Stimulated activated CD8-positive, alpha-beta memory T cell treated with anti-CD3 and anti-CD28 coated beads, Interleukin-2, amount 100 ng/mL, for 1 hour (primary cell): ENCODE results near the gene NTN1.
"Not testable (repeated sequence)": the region's sequence is repeated elsewhere in the genome, so short reads cannot be mapped to it uniquely, and the experiment has no call there.

Source experiments
- DNase-seq, 2 donors: peaks; one replicate each; pipeline ENCODE4 v3.0.0-alpha.2; 2020; ENCODE audit warnings: low read depth in 2 of 2

NTN1 gene

DNA sequence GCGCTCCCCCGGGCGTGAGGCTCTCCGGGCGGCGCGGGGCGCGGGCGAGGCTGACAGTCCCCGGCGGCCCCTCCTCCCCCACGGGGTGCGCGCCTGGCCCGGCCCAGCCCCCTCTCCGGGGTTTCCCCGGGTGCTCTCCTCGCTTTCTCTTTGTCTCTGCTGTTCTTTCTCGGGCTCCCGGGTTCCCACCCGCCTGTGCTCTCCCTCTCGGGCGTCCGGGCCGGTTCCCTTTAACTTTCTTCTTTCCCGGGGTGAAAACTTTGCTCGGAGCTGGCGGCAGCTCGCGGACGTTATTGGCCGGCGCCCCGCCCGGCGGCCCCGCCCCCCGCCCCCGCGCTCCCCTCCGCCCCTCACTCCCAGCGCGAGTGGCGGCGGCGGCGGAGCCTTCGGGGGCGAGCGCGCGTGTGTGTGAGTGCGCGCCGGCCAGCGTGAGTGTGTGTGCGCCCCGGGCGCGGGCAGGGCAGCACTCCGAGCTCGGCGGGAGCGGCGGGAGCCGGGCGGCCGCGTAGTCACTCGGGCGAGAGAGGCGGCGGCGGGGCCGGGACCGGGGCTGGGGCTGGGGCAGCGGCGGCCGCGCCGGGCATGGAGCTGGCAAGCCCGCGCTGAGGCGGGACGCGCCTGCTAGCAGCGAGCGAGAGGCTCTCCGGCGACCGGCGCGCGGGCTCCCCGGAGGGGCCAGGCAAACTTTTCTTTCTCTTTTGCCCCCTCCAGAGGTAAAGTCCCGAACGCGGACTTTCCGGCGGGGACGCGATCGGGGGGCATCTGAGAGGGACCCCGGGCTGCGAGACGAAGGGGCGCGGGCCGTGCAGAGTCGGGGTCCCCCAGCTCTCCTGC, at the start of gene NTN1:
Gene NTN1 (plus strand): TSS at position 353 of the 834 bp plus-strand sequence. CDS start 864 bp downstream, outside the sequence.
- DNase-seq, result peak in 1 of 2 donors; percentile 18

- DNase-seq, result no peak
These were observed 46.1 kb upstream of the NTN1 start for GRCh38 chr17:8975091-8975725.

DNA sequence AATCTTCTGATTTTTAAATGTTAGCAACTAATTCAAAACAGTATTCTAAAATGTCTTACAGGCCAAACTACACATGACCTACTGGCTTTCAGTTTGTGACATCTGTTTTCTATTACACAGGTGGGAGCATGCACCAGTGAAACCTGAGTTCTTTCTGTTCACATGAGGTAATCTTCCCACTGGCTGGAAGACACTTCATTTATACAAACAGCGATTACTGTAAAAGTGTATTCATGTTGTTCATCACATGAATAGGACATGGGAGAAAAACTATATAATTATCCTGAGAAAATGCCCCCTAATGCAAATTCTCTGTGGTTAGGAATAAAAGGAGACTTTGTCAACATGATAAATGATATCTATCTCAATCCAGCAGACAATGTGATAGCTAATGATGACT, 44.7 kb upstream of the NTN1 start:
- DNase-seq, result no peak

GRCh38 chr17:8979715-8980114, 41.6 kb upstream of the NTN1 start:
- DNase-seq, result no peak

DNA sequence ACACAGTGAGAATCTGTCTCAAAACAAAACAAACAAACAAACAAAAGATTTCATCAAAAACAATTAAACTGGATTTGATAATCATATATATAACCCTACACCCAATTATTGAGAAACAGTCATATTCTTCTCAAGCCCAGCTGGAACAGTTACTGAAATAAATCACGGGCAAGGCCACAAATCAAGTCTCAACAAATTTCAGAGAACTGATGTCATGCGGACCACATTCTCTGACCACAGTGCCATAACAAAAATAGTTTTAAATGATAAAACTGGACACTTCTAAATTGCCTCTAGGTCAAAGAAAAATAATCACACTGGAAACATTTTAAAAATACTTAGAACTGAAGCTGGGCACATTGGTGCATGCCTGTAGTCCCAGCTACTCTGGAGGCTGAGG, 39.9 kb upstream of the NTN1 start:
- no peak for DNase-seq

DNA sequence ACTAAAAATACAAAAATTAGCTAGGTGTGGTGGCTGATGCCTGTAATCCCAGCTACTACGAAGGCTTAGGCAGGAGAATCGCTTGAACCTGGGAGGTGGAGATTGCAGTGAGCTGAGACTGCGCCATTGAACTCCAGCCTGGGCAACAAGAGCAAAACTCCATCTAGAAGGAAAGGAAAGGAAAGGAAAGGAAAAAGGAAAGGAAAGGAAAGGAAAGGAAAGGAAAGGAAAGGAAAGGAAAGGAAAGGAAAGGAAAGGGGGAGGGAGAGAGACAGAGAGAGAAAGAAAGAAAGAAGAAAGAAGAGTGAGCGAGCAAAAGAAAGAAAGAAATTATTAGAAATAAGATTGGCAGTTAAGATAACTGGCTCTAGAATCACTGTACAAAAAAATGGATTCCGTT, 37.1 kb upstream of the NTN1 start:
- DNase-seq, result not testable (repeated sequence)

GRCh38 chr17:8985054-8985701, 36.1 kb upstream of the NTN1 start:
- DNase-seq, result no peak

DNA sequence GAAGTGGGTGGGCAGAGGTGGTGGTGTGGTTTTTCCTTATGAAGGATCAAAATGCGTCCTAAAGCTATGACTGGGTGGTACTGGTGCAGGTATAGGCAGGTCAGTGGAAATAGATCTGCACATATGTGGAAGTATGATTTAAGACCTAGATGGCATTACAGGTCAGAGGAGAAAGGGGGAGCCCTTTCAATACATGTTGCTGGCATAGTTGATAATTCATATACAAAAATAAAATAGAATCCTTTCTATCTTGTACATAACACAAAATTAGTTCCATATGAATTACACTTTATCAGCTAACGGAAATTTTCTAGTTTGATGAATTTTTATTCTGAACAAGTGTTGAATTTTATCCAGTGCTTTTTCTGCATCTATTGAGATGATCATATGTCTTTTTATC, 35.0 kb upstream of the NTN1 start:
- DNase-seq, result no peak

DNA sequence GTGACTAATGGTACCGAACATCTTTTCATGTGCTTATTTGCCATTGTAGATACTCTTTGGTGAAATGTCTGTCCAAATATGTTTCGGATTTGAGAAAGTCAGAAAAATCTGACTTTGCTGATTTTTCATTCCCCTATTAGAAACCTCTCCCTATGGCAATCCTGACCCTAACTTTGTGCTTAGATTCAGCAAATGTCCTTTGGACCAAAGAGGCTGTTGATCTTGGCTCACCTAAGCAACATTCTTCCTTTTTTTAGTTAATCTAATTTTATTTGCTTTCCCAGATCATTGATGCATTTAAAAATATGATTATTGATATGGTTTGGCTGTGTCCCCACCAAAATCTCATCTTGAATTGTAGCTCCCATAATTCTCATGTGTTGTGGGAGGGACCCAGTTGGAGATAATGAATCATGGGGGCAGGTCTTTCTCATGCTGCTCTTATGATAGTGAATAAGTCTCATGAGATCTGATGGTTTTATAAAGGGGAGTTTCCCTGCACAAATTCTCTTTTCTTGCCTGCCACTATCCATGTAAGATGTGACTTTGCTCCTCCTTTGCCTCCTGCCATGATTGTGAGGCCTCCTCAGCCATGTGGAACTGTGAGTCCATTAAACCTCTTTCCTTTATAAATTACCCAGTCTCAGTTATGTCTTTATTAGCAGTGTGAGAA, 32.9 kb upstream of the NTN1 start:
- DNase-seq, result not testable (repeated sequence)

GRCh38 chr17:8991514-8992285, 29.6 kb upstream of the NTN1 start:
- DNase-seq, result peak; percentile 17 to 45

GRCh38 chr17:8994319-8994718, 27.0 kb upstream of the NTN1 start:
- DNase-seq, result peak in 1 of 2 donors; percentile 24

GRCh38 chr17:8995711-8996110, 25.6 kb upstream of the NTN1 start:
- DNase-seq, result no peak

DNA sequence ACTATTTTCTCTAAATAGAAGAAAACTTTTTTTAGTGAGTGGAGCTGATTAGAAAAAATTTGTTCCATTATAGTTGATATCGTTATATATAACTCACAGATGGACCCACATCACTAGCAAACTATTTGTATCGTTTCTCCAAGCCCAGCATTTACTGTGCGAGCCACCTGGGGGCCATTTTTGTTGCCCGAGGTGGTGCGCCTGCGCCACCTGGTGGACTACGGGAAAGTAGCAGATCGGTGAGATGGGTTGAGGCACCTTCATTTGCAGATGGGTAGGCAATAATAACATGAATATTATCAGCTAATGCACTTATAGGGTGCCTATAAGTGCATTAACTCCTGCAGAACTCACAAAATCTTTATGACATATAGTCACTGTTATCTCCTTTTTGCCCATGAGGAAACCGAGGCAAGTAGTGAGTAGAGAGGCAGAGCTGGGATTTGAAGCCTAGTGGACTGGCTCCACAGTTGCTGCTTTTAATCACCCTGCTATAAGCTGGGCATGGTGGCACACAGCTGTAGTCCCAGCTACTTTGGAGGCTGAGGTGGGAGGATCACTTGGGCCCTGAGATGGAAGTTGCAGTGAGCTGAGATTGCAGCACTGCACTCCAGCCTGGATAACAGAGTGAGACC, 23.2 kb upstream of the NTN1 start:
- peak; percentile 60 to 66 for DNase-seq

DNA sequence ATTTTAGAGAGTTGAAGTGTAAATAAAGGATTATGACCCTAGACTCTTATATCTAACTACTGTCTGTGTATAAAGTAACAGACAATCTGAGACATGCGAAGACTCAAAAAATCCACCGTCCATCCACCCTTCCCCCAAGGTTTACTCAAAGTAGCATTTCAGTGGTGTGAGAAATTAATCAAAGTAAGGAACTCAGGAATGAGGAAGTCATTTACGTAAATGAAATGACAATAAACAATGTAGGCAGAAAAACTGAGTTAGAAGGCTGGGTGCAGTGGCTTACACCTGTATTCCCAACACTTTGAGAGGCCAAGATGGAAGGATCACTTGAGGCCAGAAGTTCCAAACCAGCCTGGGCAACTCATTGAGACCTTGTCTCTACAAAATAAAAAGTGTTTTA, 19.8 kb upstream of the NTN1 start:
- no peak for DNase-seq

DNA sequence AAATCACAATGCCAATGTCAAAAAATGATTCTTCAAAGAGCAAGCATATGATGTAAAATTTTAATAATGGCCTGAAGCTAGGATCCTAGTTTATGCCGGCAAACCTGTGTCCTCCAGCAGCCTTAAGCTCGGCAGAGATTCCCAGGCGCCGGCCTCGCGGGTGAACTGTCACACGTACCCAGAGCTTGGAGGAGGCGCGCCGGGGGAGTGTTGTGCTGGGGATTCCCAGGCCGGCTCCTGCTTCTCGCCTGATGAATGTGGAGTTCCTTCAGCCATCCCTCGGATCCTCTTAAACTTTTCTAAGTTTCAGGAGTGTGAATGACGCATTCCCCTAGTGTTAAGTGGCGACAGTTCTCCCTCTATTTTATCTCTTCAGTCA, 19.1 kb upstream of the NTN1 start:
- no peak for DNase-seq

DNA sequence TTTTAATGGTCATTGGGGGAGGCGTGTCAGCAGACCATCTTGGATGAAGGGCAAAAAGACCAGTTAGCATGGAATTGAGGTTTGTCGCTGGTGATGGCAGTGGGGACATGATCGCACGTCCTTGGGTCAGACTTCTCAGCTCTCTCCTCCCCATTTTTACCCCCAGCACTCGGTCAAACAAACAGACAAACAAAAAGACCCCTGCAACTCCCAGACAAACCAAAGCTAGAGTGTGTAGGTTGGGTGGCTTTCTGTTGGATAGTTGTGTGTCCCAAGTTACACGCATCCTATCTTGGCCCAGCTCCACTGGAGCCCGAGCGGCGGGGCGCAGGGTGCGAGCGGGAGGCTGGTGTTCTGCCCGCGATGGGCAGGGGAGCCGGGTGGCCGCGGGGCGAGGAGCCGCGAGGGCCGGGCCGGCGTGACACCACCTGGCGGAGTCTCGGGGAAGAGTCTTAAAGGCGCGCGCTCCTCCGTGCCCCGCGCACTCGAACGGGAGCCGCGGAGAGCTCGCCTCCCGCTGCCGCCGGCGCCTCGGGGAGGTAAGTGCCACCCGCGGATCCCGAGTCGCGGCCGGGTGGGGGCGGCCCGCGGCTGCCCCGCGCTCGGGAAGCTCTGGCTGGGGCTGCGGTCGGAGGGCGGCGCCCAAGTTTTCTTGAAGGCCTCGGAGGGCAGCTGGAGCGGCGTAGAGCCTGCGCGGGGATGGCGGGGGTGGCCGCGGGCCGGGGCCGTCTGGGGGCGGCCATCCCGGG, 18.5 kb upstream of the NTN1 start:
- DNase-seq, result no peak

- DNase-seq, result no peak
These were observed 17.8 kb upstream of the NTN1 start for GRCh38 chr17:9003355-9004131.

DNA sequence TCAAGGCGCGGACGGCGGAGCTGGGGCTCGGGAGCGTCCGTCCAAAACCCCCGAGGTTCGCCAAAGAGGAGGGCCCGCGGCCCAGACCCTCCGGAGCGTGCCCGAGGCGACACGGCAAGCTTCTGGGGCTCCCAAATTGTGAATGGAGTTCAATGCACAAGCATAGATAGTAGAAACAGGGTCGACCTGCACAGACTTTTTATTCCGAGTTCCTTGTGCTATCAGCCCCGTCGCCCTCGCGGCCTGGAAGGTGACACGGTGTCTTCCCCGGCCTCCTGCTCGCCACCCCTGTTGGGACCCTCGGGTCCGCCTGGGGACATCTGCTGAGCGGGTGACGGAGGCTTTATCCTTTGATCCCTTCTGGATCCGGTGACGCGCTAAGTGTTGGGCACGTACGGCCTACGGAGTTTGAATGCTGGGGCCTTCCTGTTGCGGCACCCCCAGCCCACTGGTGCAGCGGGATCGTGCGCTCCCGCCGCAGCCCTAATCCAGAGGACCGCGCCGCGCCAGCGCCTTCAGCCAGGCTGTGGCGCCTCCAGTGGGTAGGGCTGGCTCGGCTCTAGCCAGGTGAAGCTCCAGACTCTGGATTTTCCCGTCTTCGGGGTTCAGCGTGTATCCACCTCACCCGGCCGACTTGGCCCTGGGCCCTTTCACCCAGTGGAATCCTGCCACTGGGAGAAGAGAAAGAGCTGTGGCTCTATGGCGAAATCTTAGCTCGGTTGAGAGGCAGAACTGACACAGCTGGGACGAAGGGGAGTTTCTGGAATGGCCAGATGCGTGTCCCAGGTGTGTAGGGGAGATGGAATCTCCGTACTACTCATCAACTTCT, 17.0 kb upstream of the NTN1 start:
- DNase-seq, result no peak

GRCh38 chr17:9004961-9005285, 16.4 kb upstream of the NTN1 start:
- DNase-seq, result no peak
